Calu3 (cell line): Measurements from ENCODE around the gene SND1. TPM values are rescaled to one million over a fixed set of nuclear protein-coding genes. Genes with fewer than 3 reads are reported as not detected.

Experiments used
- BruUV-seq: library from RNA; stranded (reverse); fragments of 400-500 nt; replicated peaks from 2 replicates; lab custom pipeline; 2021; lab: Mats Ljungman, UMichigan
- CTCF ChIA-PET: fragments of 300-600 bp; sonication (Branson Sonifier 250); formaldehyde crosslinking; loops from one replicate; lab custom pipeline; 2022; ENCODE audit warnings: antibody characterized with exemption; lab: Charles Lee
- DNase-seq: peaks from one replicate; pipeline ENCODE4 v3.0.0; 2022
- H3K27ac Mint-ChIP-seq: one replicate; pipeline ENCODE4 v1.8.0; 2022; ENCODE audit warnings: mixed read lengths; ENCODE audit not compliant: unreplicated experiment
- H3K27me3 Mint-ChIP-seq: one replicate; pipeline ENCODE4 v1.8.0; 2022; ENCODE audit warnings: mixed read lengths; ENCODE audit not compliant: unreplicated experiment
- H3K36me3 Mint-ChIP-seq: one replicate; pipeline ENCODE4 v1.8.0; 2022; ENCODE audit warnings: mild to moderate bottlenecking, moderate library complexity, mixed read lengths; ENCODE audit not compliant: insufficient read depth, unreplicated experiment
- H3K4me1 Mint-ChIP-seq: one replicate; pipeline ENCODE4 v1.8.0; 2022; ENCODE audit warnings: mild to moderate bottlenecking, low read depth, mixed read lengths; ENCODE audit not compliant: unreplicated experiment
- H3K4me3 Mint-ChIP-seq: one replicate; pipeline ENCODE4 v1.8.0; 2022; ENCODE audit warnings: mild to moderate bottlenecking, low read depth, moderate library complexity, mixed read lengths; ENCODE audit not compliant: unreplicated experiment
- H3K9me3 Mint-ChIP-seq: one replicate; pipeline ENCODE4 v1.8.0; 2022; ENCODE audit warnings: low read depth, mixed read lengths; ENCODE audit not compliant: unreplicated experiment
- intact Hi-C: fragments of 100-400 bp; cut with micrococcal nuclease; formaldehyde crosslinking; loops from one replicate; pipeline ENCODE4 v1.10.0; 2022; ENCODE audit not compliant: unreplicated experiment
- total RNA-seq: library from RNA; stranded (reverse); gene quantifications from 2 replicates; pipeline ENCODE4 v1.2.3, GENCODE V29; 2022
- TF ChIP-seq, protein P1 (sequence below): fragments of 200-600 bp; IDR thresholded peaks from one replicate; pipeline ENCODE4 v1.8.0; 2022; ENCODE audit warnings: antibody characterized with exemption; ENCODE audit not compliant: unreplicated experiment

SND1 gene
- total RNA-seq, 1 experiment from 2014 or later: 205 TPM

DNA sequence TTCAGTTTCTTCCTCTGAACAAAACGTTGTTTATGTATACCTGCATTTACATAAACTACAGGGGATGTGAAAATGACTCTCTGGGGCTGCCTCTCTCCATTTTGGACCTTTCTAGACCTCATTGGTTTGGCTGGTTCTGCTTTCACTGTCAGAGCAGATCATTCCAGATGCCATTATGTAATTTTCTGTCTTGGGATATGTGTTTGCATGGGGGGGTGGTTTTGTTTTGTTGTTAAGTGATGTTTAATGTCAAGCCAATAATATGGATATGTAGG lies 206.9 kb downstream of the SND1 start:
- Mint-ChIP-seq H3K36me3 (peaks cover 9% of the 10 kb centered on the region), H3K27ac (no peak overlapping the region), H3K27me3 (no peaks in the 10 kb centered on the region), H3K4me3 (no peak overlapping the region), H3K4me1 (no peaks in the 10 kb centered on the region), H3K9me3 (no peaks in the 10 kb centered on the region)
- intact Hi-C loops: no loop called here
- CTCF ChIA-PET: no interaction called here
- no peak for DNase-seq
- TF ChIP-seq, protein P1, sequence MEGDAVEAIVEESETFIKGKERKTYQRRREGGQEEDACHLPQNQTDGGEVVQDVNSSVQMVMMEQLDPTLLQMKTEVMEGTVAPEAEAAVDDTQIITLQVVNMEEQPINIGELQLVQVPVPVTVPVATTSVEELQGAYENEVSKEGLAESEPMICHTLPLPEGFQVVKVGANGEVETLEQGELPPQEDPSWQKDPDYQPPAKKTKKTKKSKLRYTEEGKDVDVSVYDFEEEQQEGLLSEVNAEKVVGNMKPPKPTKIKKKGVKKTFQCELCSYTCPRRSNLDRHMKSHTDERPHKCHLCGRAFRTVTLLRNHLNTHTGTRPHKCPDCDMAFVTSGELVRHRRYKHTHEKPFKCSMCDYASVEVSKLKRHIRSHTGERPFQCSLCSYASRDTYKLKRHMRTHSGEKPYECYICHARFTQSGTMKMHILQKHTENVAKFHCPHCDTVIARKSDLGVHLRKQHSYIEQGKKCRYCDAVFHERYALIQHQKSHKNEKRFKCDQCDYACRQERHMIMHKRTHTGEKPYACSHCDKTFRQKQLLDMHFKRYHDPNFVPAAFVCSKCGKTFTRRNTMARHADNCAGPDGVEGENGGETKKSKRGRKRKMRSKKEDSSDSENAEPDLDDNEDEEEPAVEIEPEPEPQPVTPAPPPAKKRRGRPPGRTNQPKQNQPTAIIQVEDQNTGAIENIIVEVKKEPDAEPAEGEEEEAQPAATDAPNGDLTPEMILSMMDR: no peak
- BruUV-seq: no TSS peak

DNA sequence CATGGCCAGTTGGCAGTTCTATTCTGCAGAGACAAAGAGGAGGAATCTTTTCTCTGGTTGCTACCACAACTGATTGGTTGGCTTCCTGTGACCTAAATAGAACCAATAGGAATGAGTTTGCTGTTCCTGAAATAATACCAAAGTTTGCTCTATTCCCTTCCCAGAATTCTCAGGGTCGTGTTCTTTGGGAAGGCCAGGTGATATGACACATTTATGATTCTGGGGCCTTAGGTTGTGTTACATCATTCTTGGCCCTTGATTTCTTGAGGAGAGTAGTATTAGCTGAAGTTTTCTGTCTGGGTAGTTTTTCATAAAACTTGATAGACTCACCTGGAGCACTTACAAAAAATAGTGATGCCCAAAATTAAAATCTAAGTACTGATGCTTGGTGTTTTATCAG lies 207.3 kb downstream of the SND1 start:
- H3K4me1 Mint-ChIP-seq: no peaks in the 10 kb centered on the region
- H3K36me3 Mint-ChIP-seq: peaks cover 9% of the 10 kb centered on the region
- H3K9me3 Mint-ChIP-seq: no peaks in the 10 kb centered on the region
- no TSS peak for BruUV-seq
- CTCF ChIA-PET: no interaction called here
- no peak overlapping the region for H3K27ac Mint-ChIP-seq
- TF ChIP-seq, protein P1: no peak
- H3K27me3 Mint-ChIP-seq: no peaks in the 10 kb centered on the region
- intact Hi-C loops: no loop called here
- no peak for DNase-seq
- H3K4me3 Mint-ChIP-seq: no peak overlapping the region

DNA sequence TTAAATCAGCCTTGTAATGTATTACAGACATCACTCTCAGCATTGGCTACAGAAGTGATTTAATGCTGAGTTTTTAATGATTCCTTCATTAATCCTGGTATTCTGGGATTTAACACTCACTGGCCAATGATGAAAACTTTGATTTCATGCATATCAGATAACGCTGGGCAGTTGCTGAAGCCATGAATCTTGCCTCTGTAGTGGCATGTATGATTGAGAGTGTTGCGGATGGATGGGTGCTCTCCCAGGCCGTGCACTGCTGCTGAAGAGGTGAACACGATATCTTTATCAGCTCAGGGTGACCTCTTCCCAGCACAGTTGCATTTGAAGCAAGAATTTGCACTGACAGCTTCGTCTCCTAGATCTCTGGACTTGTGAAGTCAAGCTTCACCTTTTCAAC lies 210.5 kb downstream of the SND1 start:
- H3K9me3 Mint-ChIP-seq: no peaks in the 10 kb centered on the region
- no peak overlapping the region for H3K4me3 Mint-ChIP-seq
- peaks cover 14% of the 10 kb centered on the region for H3K4me1 Mint-ChIP-seq
- BruUV-seq: no TSS peak
- no peak overlapping the region for H3K27ac Mint-ChIP-seq
- intact Hi-C loops: no loop called here
- H3K36me3 Mint-ChIP-seq: peaks cover 9% of the 10 kb centered on the region
- CTCF ChIA-PET: no interaction called here
- TF ChIP-seq, protein P1: no peak
- no peaks in the 10 kb centered on the region for H3K27me3 Mint-ChIP-seq
- DNase-seq: no peak

DNA sequence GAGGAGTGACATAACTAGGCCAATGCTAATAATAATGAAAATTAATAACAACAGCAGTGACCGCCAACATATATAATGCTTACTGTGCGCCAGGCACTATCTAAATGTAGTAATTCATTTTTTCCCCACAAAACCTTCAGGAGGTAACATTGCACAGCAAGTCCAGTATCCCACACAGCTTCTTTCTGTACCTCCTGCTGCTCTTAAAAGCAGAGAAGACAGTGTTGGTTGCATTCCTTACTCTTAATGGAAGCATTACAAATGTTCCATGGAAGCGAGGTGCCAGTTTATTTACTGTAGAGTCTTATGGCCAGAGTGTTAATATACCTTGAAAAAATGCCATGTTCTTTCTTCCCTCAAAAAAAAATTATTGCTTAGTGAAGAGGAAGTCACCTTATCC lies 211.1 kb downstream of the SND1 start:
- TF ChIP-seq, protein P1: no peak
- intact Hi-C loops: no loop called here
- Mint-ChIP-seq H3K36me3 (peaks cover 4% of the 10 kb centered on the region), H3K4me3 (no peak overlapping the region), H3K27me3 (no peaks in the 10 kb centered on the region), H3K4me1 (peaks cover 19% of the 10 kb centered on the region), H3K27ac (no peak overlapping the region), H3K9me3 (no peaks in the 10 kb centered on the region)
- DNase-seq: no peak
- BruUV-seq: no TSS peak
- CTCF ChIA-PET: no interaction called here

DNA sequence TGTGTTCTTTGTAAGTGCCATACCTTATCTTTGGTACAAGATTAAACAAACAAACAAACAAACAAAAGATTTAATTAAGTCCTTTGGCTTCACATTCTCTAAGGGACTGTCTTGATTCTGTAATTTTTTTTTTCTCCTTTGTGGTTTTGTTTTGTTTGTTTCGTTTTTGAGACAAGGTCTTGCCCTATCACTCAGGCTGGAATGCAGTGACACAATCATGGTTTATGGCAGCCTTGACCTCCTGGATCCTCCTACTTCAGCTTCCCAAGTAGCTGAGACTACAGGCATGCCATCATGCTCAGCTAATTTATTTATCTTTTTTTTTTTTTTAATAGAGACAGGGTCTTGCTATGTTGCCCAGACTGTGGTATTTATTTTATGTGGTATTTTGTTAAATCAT lies 213.5 kb downstream of the SND1 start:
- Mint-ChIP-seq H3K4me3 (no peak overlapping the region), H3K36me3 (peaks cover 5% of the 10 kb centered on the region), H3K27ac (no peak overlapping the region), H3K9me3 (no peaks in the 10 kb centered on the region), H3K27me3 (no peaks in the 10 kb centered on the region), H3K4me1 (peaks cover 27% of the 10 kb centered on the region)
- no peak for DNase-seq
- BruUV-seq: no TSS peak
- intact Hi-C loops: no loop called here
- CTCF ChIA-PET: interaction anchor here (0.6 to 0.7 kb wide), 2 partner anchors 98 to 431 kb away, joined by 3 to 4 read pairs; no protein-coding TSS in a partner anchor
- TF ChIP-seq, protein P1: no peak
